K562 (cell line): ENCODE data around the gene BLCAP. TPM values are rescaled to one million over a fixed set of nuclear protein-coding genes. Genes with fewer than 3 reads are reported as not detected.

Source experiments
- ATAC-seq: fragments of 200-7000 bp; cut with Tn5 transposase; 3 replicates; pipeline ENCODE4 v1.9.1; 2020; ENCODE audit warnings: moderate library complexity
- BruUV-seq: library from RNA; stranded (reverse); fragments of 400-500 nt; replicated peaks from 2 replicates; lab custom pipeline; 2021; lab: Mats Ljungman, UMichigan
- CTCF ChIA-PET: fragments of 300-600 bp; formaldehyde crosslinking; extraction: SDS; loops from one replicate; lab custom pipeline; 2021; ENCODE audit warnings: low intra/inter-chr PET ratio; lab: Yijun Ruan, JAX
- POLR2A ChIA-PET: fragments of 300-600, 350-650 bp; sonication (Branson Sonifier 250); formaldehyde crosslinking; extraction: SDS; loops from one replicate; lab custom pipeline; 2021; ENCODE audit warnings: antibody characterized with exemption, inconsistent platforms; lab: Yijun Ruan, JAX
- DNase-seq, 4 experiments: peaks; one replicate each; pipeline versions ENCODE4 v3.0.0 to v3.0.0-alpha.2; 2011 to 2018; ENCODE audit warnings: low spot score in 3 of 4, mixed read lengths in 3 of 4; ENCODE audit errors: extremely low read depth in 1 of 4
- FAIRE-seq: peaks from 2 replicates; lab custom pipeline; 2011; peaks lifted over from hg19 to GRCh38; lab: Jason Lieb, UNC
- H2AFZ ChIP-seq: 2 replicates; pipeline ENCODE4 v1.6.0; 2011; ENCODE audit warnings: low read depth, low read length, control low read depth, inconsistent platforms
- H3K27ac ChIP-seq: fragments of 200-600 bp; 3 replicates; pipeline ENCODE4 v1.8.0; 2011; ENCODE audit warnings: low read depth, mild to moderate bottlenecking, control low read depth, inconsistent platforms, low read length, moderate library complexity, mixed read lengths; ENCODE audit errors: extremely low read depth
- H3K27me3 ChIP-seq, 2 experiments: fragments of 300-600 bp in 1 of 2; 2 replicates in 1 of 2; 3 replicates in 1 of 2; pipeline versions ENCODE4 v1.6.0 to v1.8.0; 2011; ENCODE audit warnings: inconsistent platforms in 2 of 2, low read length in 2 of 2, mild to moderate bottlenecking in 1 of 2, mixed read lengths in 1 of 2, moderate library complexity in 1 of 2; ENCODE audit not compliant: control insufficient read depth in 2 of 2, insufficient read depth in 2 of 2
- H3K36me3 ChIP-seq: fragments of 300-600 bp; 3 replicates; pipeline ENCODE4 v1.8.0; 2011; ENCODE audit warnings: mild to moderate bottlenecking, low read length, inconsistent platforms; ENCODE audit not compliant: control insufficient read depth, insufficient read depth
- H3K4me1 ChIP-seq, 2 experiments: fragments of 200-600 bp in 1 of 2; replicated peaks in 1 of 2; 2 replicates in 1 of 2; 3 replicates in 1 of 2; pipeline versions ENCODE4 v1.5.1 to v1.8.0; 2011; ENCODE audit warnings: inconsistent platforms in 2 of 2, low read length in 2 of 2, mild to moderate bottlenecking in 1 of 2, mixed read lengths in 1 of 2, moderate library complexity in 1 of 2; ENCODE audit not compliant: control insufficient read depth in 2 of 2, insufficient read depth in 2 of 2
- H3K4me2 ChIP-seq: 2 replicates; pipeline ENCODE4 v1.6.1; 2011; ENCODE audit warnings: low read length, control low read depth, inconsistent platforms, mixed read lengths; ENCODE audit not compliant: insufficient read depth
- H3K4me3 ChIP-seq: fragments of 200-600 bp; sonication (generic), shearing (Covaris generic); 2 replicates; pipeline ENCODE4 v1.5.1; 2016; ENCODE audit warnings: control low read depth, inconsistent platforms
- H3K79me2 ChIP-seq: fragments of 200-600 bp; 3 replicates; pipeline ENCODE4 v1.8.0; 2011; ENCODE audit warnings: low read length, inconsistent platforms; ENCODE audit not compliant: control insufficient read depth, insufficient read depth
- H3K9ac ChIP-seq, 2 experiments: 2 replicates each; pipeline versions ENCODE4 v1.6.0 to v1.6.1; 2011; ENCODE audit warnings: low read depth in 2 of 2, low read length in 2 of 2, control low read depth in 1 of 2, inconsistent platforms in 1 of 2, mild to moderate bottlenecking in 1 of 2, mixed read lengths in 1 of 2; ENCODE audit not compliant: insufficient read depth in 1 of 2
- H3K9me1 ChIP-seq: one replicate; pipeline ENCODE4 v1.6.0; 2011; ENCODE audit warnings: inconsistent platforms, mild to moderate bottlenecking, low read length, moderate library complexity; ENCODE audit not compliant: control insufficient read depth, insufficient read depth
- H3K9me3 ChIP-seq: replicated peaks from 2 replicates; pipeline ENCODE4 v1.5.1; 2011; ENCODE audit warnings: low read depth, low read length, inconsistent platforms; ENCODE audit not compliant: control insufficient read depth, insufficient read depth
- H4K20me1 ChIP-seq: replicated peaks from 2 replicates; pipeline ENCODE4 v1.6.1; 2011; ENCODE audit warnings: low read length, inconsistent platforms, mixed read lengths; ENCODE audit not compliant: control insufficient read depth, insufficient read depth
- ATF3 ChIP-seq, 2 experiments: fragments of 450-650 bp in 1 of 2; sonication (generic) in 1 of 2; formaldehyde crosslinking in 1 of 2; IDR thresholded peaks in 1 of 2; conservative IDR thresholded peaks in 1 of 2; 2 replicates each; pipeline versions ENCODE4 v1.6.1 to v1.8.1; 2016 to 2023; ENCODE audit warnings: mild to moderate bottlenecking in 2 of 2, moderate library complexity in 2 of 2, inconsistent platforms in 1 of 2, missing genetic modification reagents in 1 of 2
- ETV5 ChIP-seq: sonication (generic); formaldehyde crosslinking; IDR thresholded peaks from 2 replicates; pipeline ENCODE4 v1.4.0; 2020; ENCODE audit warnings: low read depth, mild to moderate bottlenecking, missing genetic modification reagents
- FOXA3 ChIP-seq, 2 experiments: fragments of 450-650 bp in 1 of 2; sonication (generic) in 1 of 2; formaldehyde crosslinking; IDR thresholded peaks in 1 of 2; conservative IDR thresholded peaks in 1 of 2; 2 replicates each; pipeline versions ENCODE4 v1.4.0 to v1.8.0; 2020 to 2022; ENCODE audit warnings: mild to moderate bottlenecking in 2 of 2, missing genetic modification reagents in 1 of 2
- GATAD2A ChIP-seq: fragments of 450-650 bp; IDR thresholded peaks from 2 replicates; pipeline ENCODE4 v1.6.1; 2017
- HEY1 ChIP-seq: fragments of 250-450 bp; sonication (Bioruptor Pico); IDR thresholded peaks from 2 replicates; pipeline ENCODE4 v1.5.0; 2020; ENCODE audit warnings: mild to moderate bottlenecking, moderate library complexity, borderline replicate concordance
- MAZ ChIP-seq, 2 experiments: fragments of 450-650 bp in 1 of 2; sonication (generic) in 1 of 2; formaldehyde crosslinking; IDR thresholded peaks in 1 of 2; conservative IDR thresholded peaks in 1 of 2; 2 replicates each; pipeline versions ENCODE4 v1.4.0 to v1.5.0; 2020; ENCODE audit warnings: mild to moderate bottlenecking in 1 of 2, missing genetic modification reagents in 1 of 2
- PCBP1 ChIP-seq: fragments of 200-400 bp; formaldehyde crosslinking; IDR thresholded peaks from 2 replicates; pipeline ENCODE4 v1.6.1; 2018; ENCODE audit warnings: mild to moderate bottlenecking, low read depth, low read length; ENCODE audit not compliant: poor library complexity, severe bottlenecking
- RFX7 ChIP-seq: fragments of 250-450 bp; sonication (Bioruptor Pico); IDR thresholded peaks from 2 replicates; pipeline ENCODE4 v1.5.1; 2021; ENCODE audit warnings: mild to moderate bottlenecking
- ZBTB43 ChIP-seq: sonication (generic); formaldehyde crosslinking; IDR thresholded peaks from 2 replicates; pipeline ENCODE4 v1.8.0; 2023; ENCODE audit warnings: mild to moderate bottlenecking, missing genetic modification reagents
- ZNF282 ChIP-seq: sonication (generic); formaldehyde crosslinking; IDR thresholded peaks from 2 replicates; pipeline ENCODE4 v1.8.1; 2023; ENCODE audit warnings: missing genetic modification reagents
- ZNF512 ChIP-seq: IDR thresholded peaks from 2 replicates; pipeline ENCODE4 v1.6.1; 2016; ENCODE audit warnings: missing genetic modification characterization, missing compliant biosample characterization
- in situ Hi-C: fragments of 300-500 bp; cut with MboI; formaldehyde crosslinking; loops from 4 replicates; pipeline ENCODE4 v1.15.0; 2018; ENCODE audit warnings: inconsistent platforms, mixed read lengths
- intact Hi-C: fragments of 100-400 bp; cut with micrococcal nuclease; formaldehyde crosslinking; loops from 2 replicates; pipeline ENCODE4 v1.14.2; 2022
- polyA plus RNA-seq, 8 experiments: library from polyadenylated mRNA; depleted of rRNA in 4 of 8; stranded (reverse) in 5 of 8; unstranded in 3 of 8; fragments of >200 nt; fragmentation: Nextera tagmentation in 2 of 8; fragmentation: Illumina TruSeq in 1 of 8; extraction: Ambion mirVana in 2 of 8; extraction: Trizol in 1 of 8; gene quantifications; 2 replicates each; pipeline versions ENCODE4 v1.2.1 to v1.2.3, GENCODE V29; 2011 to 2014; ENCODE audit warnings: inconsistent platforms in 1 of 8, missing spikeins in 1 of 8
- total RNA-seq, 7 experiments: library from RNA; depleted of rRNA in 6 of 7; stranded (reverse); fragments of >200 nt in 6 of 7; fragmentation: Illumina TruSeq in 2 of 7; extraction: Trizol in 2 of 7; gene quantifications; 2 replicates each; pipeline versions ENCODE4 v1.2.1 to v1.2.3, GENCODE V29; 2011 to 2021; ENCODE audit warnings: low replicate concordance in 1 of 7

BLCAP gene
- total and polyA plus RNA-seq, 9 of the 15 experiments (the other 6 are each of a cell fraction or from before 2014, with no cell fraction given), result 16.9 to 41.5 (median 27.6) TPM

GRCh38 chr20:37547912-37548311 lies 20.2 kb upstream of the BLCAP start:
- no peaks in the 10 kb centered on the region for H3K9me1 ChIP-seq
- no peaks in the 10 kb centered on the region; the same call in 1 of the 2 replicates for H4K20me1 ChIP-seq
- DNase-seq, result no peak
- no peaks in the 10 kb centered on the region for H3K36me3 ChIP-seq
- no peak overlapping the region for H3K27ac ChIP-seq
- H2AFZ ChIP-seq, result no peak overlapping the region
- CTCF ChIA-PET, result no interaction called here
- H3K4me1 ChIP-seq, result peaks cover 0 to 3% of the 10 kb centered on the region in 2 experiments; a peak in 1 of 5 replicates
- no peak for FAIRE-seq
- ATAC-seq, result no peak
- TF ChIP-seq ATF3 (IDR thresholded peaks at IDR 0.05) (no peak), ATF3 (CRISPR knock-in tag; conservative IDR thresholded peaks at IDR 0.05) (no peak), ZNF282 (CRISPR knock-in tag) (no peak), GATAD2A (no peak), PCBP1 (no peak), MAZ (CRISPR knock-in tag; conservative IDR thresholded peaks at IDR 0.05 in 1 of 2, IDR thresholded peaks at IDR 0.05 in 1 of 2) (no peak), HEY1 (CRISPR knock-in tag) (no peak), RFX7 (CRISPR knock-in tag) (no peak), FOXA3 (CRISPR knock-in tag; conservative IDR thresholded peaks at IDR 0.05 in 1 of 2, IDR thresholded peaks at IDR 0.05 in 1 of 2) (no peak), ZBTB43 (CRISPR knock-in tag) (no peak), ETV5 (CRISPR knock-in tag) (no peak), ZNF512 (tag) (no peak)
- TF ChIP-seq, all 486 proteins: peak for 0
- Histone ChIP-seq H3K9me3 (no peaks in the 10 kb centered on the region), H3K4me2 (no peak overlapping the region), H3K4me3 (no peak overlapping the region), H3K9ac (no peak overlapping the region), H3K79me2 (no peaks in the 10 kb centered on the region), H3K27me3 (peaks cover 8 to 21% of the 10 kb centered on the region in 2 experiments; a peak in 4 of 5 replicates)
- in situ Hi-C loops (no loop called here), intact Hi-C loops (no loop called here)
- POLR2A ChIA-PET, result interaction anchor here (0.6 to 1.2 kb wide), 2 partner anchors 21 to 683 kb away, joined by 3 to 5 read pairs; partner anchors contain the start of gene BLCAP
- BruUV-seq, result no TSS peak
